ENCODE results near the gene FAM20C.

The FAM20C gene

DNA sequence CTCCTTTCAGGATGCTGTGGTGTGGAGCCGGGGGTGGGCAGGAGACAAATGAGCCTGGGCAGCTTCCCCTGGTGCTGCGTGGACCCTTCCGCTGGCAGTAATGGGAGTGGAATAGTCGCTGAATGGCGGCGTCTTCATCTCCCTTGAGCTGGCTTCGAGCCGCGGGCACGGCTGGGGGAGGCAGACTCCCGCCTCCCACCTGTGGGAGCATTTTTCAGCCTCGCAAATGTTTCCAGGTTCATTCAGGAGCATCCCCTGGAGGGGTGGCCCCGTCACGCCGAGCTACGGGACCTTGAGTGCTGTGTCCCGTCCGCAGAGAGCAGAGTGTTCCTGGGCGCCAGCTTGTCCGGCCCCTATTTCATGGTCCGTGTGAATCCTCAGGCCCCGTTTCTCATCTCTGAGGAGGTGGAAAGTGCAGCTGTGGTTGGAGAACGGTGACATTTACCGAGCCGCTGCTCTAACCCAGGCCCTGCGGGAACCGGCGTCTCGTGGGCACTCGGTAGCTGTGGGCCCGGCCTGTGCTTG, 18.1 kb downstream of the FAM20C start:
- peaks cover 11% of the 10 kb centered on the region for H3K4me1 Mint-ChIP-seq
- peaks cover 16% of the 10 kb centered on the region for H3K9me3 Mint-ChIP-seq
- no peak for DNase-seq
- H3K27me3 Mint-ChIP-seq (ENCODE audit: low read depth, poor library complexity): peaks cover 2% of the 10 kb centered on the region
- no peak overlapping the region for H3K4me3 Mint-ChIP-seq
- peaks cover 7% of the 10 kb centered on the region for H3K36me3 Mint-ChIP-seq (ENCODE audit: low read depth)
- TF ChIP-seq, protein P1, sequence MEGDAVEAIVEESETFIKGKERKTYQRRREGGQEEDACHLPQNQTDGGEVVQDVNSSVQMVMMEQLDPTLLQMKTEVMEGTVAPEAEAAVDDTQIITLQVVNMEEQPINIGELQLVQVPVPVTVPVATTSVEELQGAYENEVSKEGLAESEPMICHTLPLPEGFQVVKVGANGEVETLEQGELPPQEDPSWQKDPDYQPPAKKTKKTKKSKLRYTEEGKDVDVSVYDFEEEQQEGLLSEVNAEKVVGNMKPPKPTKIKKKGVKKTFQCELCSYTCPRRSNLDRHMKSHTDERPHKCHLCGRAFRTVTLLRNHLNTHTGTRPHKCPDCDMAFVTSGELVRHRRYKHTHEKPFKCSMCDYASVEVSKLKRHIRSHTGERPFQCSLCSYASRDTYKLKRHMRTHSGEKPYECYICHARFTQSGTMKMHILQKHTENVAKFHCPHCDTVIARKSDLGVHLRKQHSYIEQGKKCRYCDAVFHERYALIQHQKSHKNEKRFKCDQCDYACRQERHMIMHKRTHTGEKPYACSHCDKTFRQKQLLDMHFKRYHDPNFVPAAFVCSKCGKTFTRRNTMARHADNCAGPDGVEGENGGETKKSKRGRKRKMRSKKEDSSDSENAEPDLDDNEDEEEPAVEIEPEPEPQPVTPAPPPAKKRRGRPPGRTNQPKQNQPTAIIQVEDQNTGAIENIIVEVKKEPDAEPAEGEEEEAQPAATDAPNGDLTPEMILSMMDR (IDR thresholded peaks at IDR 0.05): no peak
- H3K27ac Mint-ChIP-seq: no peak overlapping the region

DNA sequence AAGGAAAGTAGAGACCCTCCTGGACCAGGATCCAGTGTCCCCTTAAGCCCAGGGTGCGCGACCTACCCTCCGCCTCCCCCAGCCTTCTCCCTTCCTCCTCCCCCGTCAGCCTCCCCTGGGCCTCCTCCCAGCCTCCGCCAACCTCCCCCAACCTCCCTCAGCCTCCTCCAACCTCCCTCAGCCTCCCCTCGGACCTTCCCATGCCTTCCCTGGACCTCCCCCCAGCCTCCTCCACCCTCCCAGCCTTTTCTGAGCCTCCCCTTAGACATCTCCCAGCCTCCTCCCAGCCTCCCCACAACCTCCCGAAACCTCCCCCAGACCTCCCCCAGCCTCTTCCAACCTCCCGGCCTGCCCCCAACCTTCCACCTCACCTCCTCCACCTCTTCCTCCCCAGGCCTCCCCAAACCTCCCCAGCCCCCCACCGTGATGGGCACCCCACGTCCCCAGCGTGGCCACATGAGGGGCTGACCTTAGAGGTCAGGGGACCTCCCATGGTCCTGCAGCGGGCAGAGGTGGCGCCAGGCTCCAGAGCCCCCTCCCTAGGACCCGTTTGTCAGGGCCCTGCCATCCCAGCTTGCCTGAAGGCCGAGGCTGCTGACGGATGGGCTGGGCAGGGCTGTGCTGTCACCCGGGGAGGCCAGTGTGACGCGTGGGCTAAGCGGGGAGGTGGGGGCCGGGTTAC, 18.8 kb downstream of the FAM20C start:
- Mint-ChIP-seq H3K4me1 (peaks cover 8% of the 10 kb centered on the region), H3K9me3 (peaks cover 12% of the 10 kb centered on the region), H3K27me3 (ENCODE audit: low read depth, poor library complexity) (peaks cover 2% of the 10 kb centered on the region), H3K27ac (no peak overlapping the region), H3K36me3 (ENCODE audit: low read depth) (peaks cover 3% of the 10 kb centered on the region), H3K4me3 (no peak overlapping the region)
- TF ChIP-seq, protein P1 (IDR thresholded peaks at IDR 0.05): no peak
- no peak for DNase-seq

GRCh38 chr7:211715-212058, 19.3 kb downstream of the FAM20C start:
- Mint-ChIP-seq H3K27ac (no peak overlapping the region), H3K27me3 (ENCODE audit: low read depth, poor library complexity) (peaks cover 2% of the 10 kb centered on the region), H3K4me3 (no peak overlapping the region), H3K4me1 (peaks cover 12% of the 10 kb centered on the region), H3K9me3 (peaks cover 9% of the 10 kb centered on the region), H3K36me3 (ENCODE audit: low read depth) (no peaks in the 10 kb centered on the region)
- no peak for DNase-seq
- TF ChIP-seq, protein P1 (IDR thresholded peaks at IDR 0.05): no peak

GRCh38 chr7:212754-213153, 20.4 kb downstream of the FAM20C start:
- Mint-ChIP-seq H3K4me3 (no peak overlapping the region), H3K36me3 (ENCODE audit: low read depth) (no peaks in the 10 kb centered on the region), H3K27ac (no peak overlapping the region), H3K27me3 (ENCODE audit: low read depth, poor library complexity) (peaks cover 2% of the 10 kb centered on the region), H3K9me3 (peaks cover 9% of the 10 kb centered on the region), H3K4me1 (peaks cover 19% of the 10 kb centered on the region)
- DNase-seq: no peak
- TF ChIP-seq, protein P1 (IDR thresholded peaks at IDR 0.05): no peak

DNA sequence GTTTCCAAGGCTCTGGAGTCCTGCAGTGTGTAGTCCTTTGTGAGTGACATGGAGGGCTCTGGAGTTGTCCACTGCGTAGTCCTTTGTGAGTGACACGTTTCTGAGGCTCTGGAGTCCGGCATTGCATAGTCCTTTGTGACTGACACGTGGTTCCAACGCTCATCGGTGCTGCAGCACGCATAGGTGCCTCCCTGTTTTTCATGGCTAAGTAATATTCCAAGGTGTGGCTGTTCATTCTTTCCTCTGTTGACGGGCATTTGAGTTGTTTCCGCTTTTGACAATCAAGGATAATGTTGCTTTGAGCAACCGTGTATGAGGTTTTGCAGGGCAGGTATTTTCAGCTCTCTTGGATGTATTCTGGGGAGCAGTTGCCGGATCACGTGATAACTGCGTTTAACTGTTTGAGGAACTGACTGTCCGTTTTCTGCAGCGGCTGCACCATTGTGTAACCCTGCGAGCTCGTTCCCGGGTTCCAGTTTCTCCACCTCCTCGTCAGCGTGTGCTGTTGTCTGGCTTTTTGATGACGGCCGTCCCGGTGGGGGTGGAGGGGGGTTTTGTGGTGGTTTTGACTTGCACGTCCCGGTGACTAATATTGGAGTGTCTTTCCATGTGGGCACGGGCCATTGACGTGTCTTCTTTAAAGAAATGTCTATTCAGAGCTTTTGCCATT, 21.1 kb downstream of the FAM20C start:
- H3K27ac Mint-ChIP-seq: no peak overlapping the region
- H3K27me3 Mint-ChIP-seq (ENCODE audit: low read depth, poor library complexity): peaks cover 2% of the 10 kb centered on the region
- no peak overlapping the region for H3K4me3 Mint-ChIP-seq
- peaks cover 14% of the 10 kb centered on the region for H3K4me1 Mint-ChIP-seq
- H3K36me3 Mint-ChIP-seq (ENCODE audit: low read depth): no peaks in the 10 kb centered on the region
- TF ChIP-seq, protein P1 (IDR thresholded peaks at IDR 0.05): no peak
- no peak for DNase-seq
- peaks cover 9% of the 10 kb centered on the region for H3K9me3 Mint-ChIP-seq

All from nephron progenitor cell (in vitro differentiated cells).